Esophagus muscularis mucosa (tissue), 4 donors: ENCODE results near the gene ADCY9.

Source experiments
- CTCF ChIP-seq, 3 experiments: fragments of 200-600 bp in 2 of 3; fragments of 450-650 bp in 1 of 3; sonication (generic) in 2 of 3; IDR thresholded peaks; one replicate each; pipeline ENCODE4 v1.5.1; 2017 to 2019; ENCODE audit warnings: antibody characterized with exemption in 3 of 3, mild to moderate bottlenecking in 2 of 3, moderate library complexity in 1 of 3
- EP300 ChIP-seq: sonication (generic); formaldehyde crosslinking; IDR thresholded peaks from one replicate; pipeline ENCODE4 v1.6.1; 2017; ENCODE audit warnings: antibody characterized with exemption
- POLR2A ChIP-seq: fragments of 450-650 bp; IDR thresholded peaks from one replicate; pipeline ENCODE4 v1.6.1; 2017; ENCODE audit warnings: antibody characterized with exemption, moderate library complexity, mild to moderate bottlenecking, low read depth
- POLR2AphosphoS5 ChIP-seq, 2 donors: sonication (generic); formaldehyde crosslinking; IDR thresholded peaks; one replicate each; pipeline ENCODE4 v1.6.1; 2017; ENCODE audit warnings: antibody characterized with exemption in 2 of 2

GRCh38 chr16:4075534-4075933 is 40.7 kb downstream of the ADCY9 start:
- no peak for TF ChIP-seq POLR2AphosphoS5 (IDR thresholded peaks at IDR 0.05)
- TF ChIP-seq CTCF (IDR thresholded peaks at IDR 0.05) = no peak
- no peak for TF ChIP-seq POLR2A
- TF ChIP-seq EP300 = no peak
